ENCODE data around the gene TNP2. TPM values are rescaled to one million over a fixed set of nuclear protein-coding genes. Genes with fewer than 3 reads are reported as not detected.

Gene TNP2
- total and polyA plus RNA-seq, 2 of the 4 experiments (the other 2 are of a cell fraction): not detected

- TF ChIP-seq BHLHE40 (IDR thresholded peaks at IDR 0.05; ENCODE audit: low read depth, low read length) (no peak), RFX5 (IDR thresholded peaks at IDR 0.05; ENCODE audit: low read depth, low read length) (no peak), RAD21 (IDR thresholded peaks at IDR 0.05; ENCODE audit: low read length) (no peak), CEBPB (IDR thresholded peaks at IDR 0.05; ENCODE audit: low read depth, low read length) (no peak)
These were observed 10.3 kb downstream of the TNP2 start (continued) for GRCh38 chr16:11258553-11259492.
